Fibroblast of pulmonary artery (primary cell): ENCODE results near the gene SNX18.

Source experiments
- DNase-seq: peaks from one replicate; pipeline ENCODE4 v3.0.0-alpha.2; 2010; ENCODE audit warnings: low read depth
- H3K4me3 ChIP-seq: replicated peaks from 2 replicates; pipeline ENCODE4 v1.5.1; 2011; ENCODE audit warnings: low read depth, mild to moderate bottlenecking, control low read depth, low read length, moderate library complexity
- CTCF ChIP-seq: IDR thresholded peaks from 2 replicates; pipeline ENCODE4 v1.5.1; 2011; ENCODE audit warnings: mild to moderate bottlenecking, control low read depth, low read length, inconsistent platforms; ENCODE audit errors: missing control alignments

Gene SNX18

GRCh38 chr5:54517512-54518145 is at the start of gene SNX18:
TSS of gene SNX18 (plus strand) at chr5:54517759. CDS start at chr5:54517953, 194 bp downstream.
- TF ChIP-seq CTCF = peak; percentile 52
- peak within 1 kb of the TSS; percentile 67 for H3K4me3 ChIP-seq
- peak; percentile 94 for DNase-seq

DNA sequence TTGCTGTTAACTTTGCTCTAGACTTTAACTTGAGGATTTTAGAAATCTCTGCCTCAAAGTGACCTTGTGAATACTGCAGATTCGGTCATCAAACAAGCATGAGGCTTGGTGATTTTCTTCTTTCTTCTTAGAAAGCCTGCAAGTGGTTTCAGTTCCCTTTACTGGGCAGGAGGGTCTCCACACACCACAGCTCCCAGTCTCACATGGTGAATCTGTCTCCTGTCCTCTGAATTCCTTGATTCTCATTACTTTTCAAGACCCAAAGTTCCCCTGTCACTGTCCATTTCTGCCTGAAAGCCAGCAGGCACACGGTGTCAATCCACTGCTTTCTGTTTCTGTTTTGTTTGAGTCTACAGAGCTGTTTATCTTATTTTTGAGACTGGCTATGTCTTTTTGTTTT is 47.9 kb upstream of the SNX18 start:
- DNase-seq = no peak
- peak overlapping the region; percentile 37 for H3K4me3 ChIP-seq
- TF ChIP-seq CTCF = no peak

DNA sequence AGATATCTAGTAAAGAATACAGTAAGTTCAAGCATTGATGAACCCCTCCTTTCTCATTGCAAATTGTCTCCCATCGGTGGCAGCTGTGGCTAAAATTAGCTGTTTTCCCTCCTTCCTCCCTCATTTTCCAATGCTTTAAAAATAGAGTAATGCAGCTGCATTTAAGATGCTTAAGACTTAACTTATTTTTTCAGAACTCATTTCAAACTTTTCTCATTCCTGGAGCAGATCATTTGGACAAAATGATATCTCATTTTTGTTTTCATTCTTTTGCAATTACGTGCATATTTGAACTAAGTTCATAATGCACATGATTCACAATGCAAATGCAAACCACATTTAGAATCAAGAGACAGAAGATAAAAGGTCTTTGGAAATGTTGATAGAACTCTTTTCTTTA is 47.4 kb upstream of the SNX18 start:
- TF ChIP-seq CTCF = no peak
- DNase-seq = peak; percentile 25
- H3K4me3 ChIP-seq = peak overlapping the region; percentile 37

DNA sequence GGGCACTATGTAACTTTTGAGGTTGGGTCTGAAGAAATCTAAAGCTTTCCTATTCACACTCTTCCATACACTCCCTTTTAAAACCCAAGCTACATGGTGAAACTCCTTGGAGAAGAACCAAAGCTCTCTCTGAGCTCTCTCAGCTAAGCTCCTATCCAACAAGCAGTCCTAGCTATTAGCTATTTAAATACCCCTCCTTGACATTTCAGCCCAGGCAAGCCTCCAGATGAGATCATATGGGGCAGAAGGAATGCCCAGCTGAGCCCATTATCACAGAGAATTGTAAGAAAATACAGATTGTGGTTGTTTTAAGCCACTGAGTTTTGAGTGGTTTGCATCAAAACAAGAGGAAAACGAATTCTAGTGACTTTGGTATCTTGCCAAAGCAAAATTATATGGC is 46.9 kb upstream of the SNX18 start:
- no peak for TF ChIP-seq CTCF
- peak; percentile 54 for DNase-seq
- no peak overlapping the region for H3K4me3 ChIP-seq

- no peak overlapping the region for H3K4me3 ChIP-seq
- no peak for TF ChIP-seq CTCF
- no peak for DNase-seq
These were observed 46.2 kb upstream of the SNX18 start for GRCh38 chr5:54471398-54471797.

- DNase-seq = no peak
- no peak for TF ChIP-seq CTCF
- H3K4me3 ChIP-seq = no peak overlapping the region
These were observed 40.9 kb upstream of the SNX18 start for GRCh38 chr5:54476682-54477081.

GRCh38 chr5:54477941-54478478 is 39.5 kb upstream of the SNX18 start:
- H3K4me3 ChIP-seq = no peak overlapping the region
- DNase-seq = no peak

More at GRCh38 chr5:54477941-54478478, 39.5 kb upstream of the SNX18 start:
- no peak for TF ChIP-seq CTCF
